Neural progenitor cell (in vitro differentiated cells): ENCODE data around the gene SPSB4. TPM values are rescaled to one million over a fixed set of nuclear protein-coding genes. Genes with fewer than 3 reads are reported as not detected.

Source experiments
- DNase-seq: peaks from one replicate; pipeline ENCODE4 v3.0.0-alpha.2; 2016; ENCODE audit warnings: low spot score
- H2AFZ ChIP-seq: fragments of 200-600 bp; sonication (generic); replicated peaks from 2 replicates; pipeline ENCODE4 v1.6.1; 2016; ENCODE audit warnings: antibody characterized with exemption
- H3F3A ChIP-seq: fragments of 200-600 bp; sonication (generic); 2 replicates; pipeline ENCODE4 v1.6.1; 2016; ENCODE audit warnings: antibody characterized with exemption, low read depth
- H3K27ac ChIP-seq: fragments of 200-600 bp; sonication (generic); 2 replicates; pipeline ENCODE4 v1.5.1; 2016; ENCODE audit warnings: mild to moderate bottlenecking
- H3K27me3 ChIP-seq: fragments of 200-600 bp; sonication (generic); 2 replicates; pipeline ENCODE4 v1.6.1; 2016; ENCODE audit warnings: mild to moderate bottlenecking, moderate library complexity
- H3K36me3 ChIP-seq: fragments of 200-600 bp; sonication (generic); 2 replicates; pipeline ENCODE4 v1.5.1; 2016
- H3K4me1 ChIP-seq: fragments of 200-600 bp; sonication (generic); 2 replicates; pipeline ENCODE4 v1.6.1; 2016; ENCODE audit warnings: mixed run types
- H3K4me2 ChIP-seq: fragments of 200-600 bp; sonication (generic); 2 replicates; pipeline ENCODE4 v1.6.1; 2016
- H3K4me3 ChIP-seq: fragments of 200-600 bp; sonication (generic); 2 replicates; pipeline ENCODE4 v1.5.1; 2016
- H3K79me2 ChIP-seq: fragments of 200-600 bp; sonication (generic); 2 replicates; pipeline ENCODE4 v1.6.1; 2016; ENCODE audit warnings: low read depth
- H3K9ac ChIP-seq: fragments of 200-600 bp; sonication (generic); 2 replicates; pipeline ENCODE4 v1.6.1; 2016
- H3K9me3 ChIP-seq: fragments of 200-600 bp; sonication (generic); 2 replicates; pipeline ENCODE4 v1.5.1; 2016; ENCODE audit warnings: low read depth
- H4K20me1 ChIP-seq: fragments of 200-600 bp; sonication (generic); 2 replicates; pipeline ENCODE4 v1.6.1; 2016; ENCODE audit warnings: low read depth
- H3K27ac Mint-ChIP-seq: 3 replicates; pipeline ENCODE4 v1.8.0; 2021; ENCODE audit warnings: mixed read lengths
- H3K27me3 Mint-ChIP-seq: 2 replicates; pipeline ENCODE4 v1.8.0; 2022; ENCODE audit warnings: low read depth, mild to moderate bottlenecking, inconsistent platforms, moderate library complexity, mixed read lengths; ENCODE audit not compliant: insufficient read depth
- H3K36me3 Mint-ChIP-seq: 3 replicates; pipeline ENCODE4 v1.8.0; 2021; ENCODE audit warnings: mixed read lengths
- H3K4me1 Mint-ChIP-seq: 3 replicates; pipeline ENCODE4 v1.8.0; 2021; ENCODE audit warnings: mixed read lengths
- H3K4me3 Mint-ChIP-seq: 3 replicates; pipeline ENCODE4 v1.8.0; 2021; ENCODE audit warnings: mild to moderate bottlenecking, moderate library complexity, mixed read lengths
- H3K9me3 Mint-ChIP-seq: 3 replicates; pipeline ENCODE4 v1.8.0; 2020; ENCODE audit warnings: mixed read lengths
- EZH2 ChIP-seq: fragments of 200-600 bp; sonication (generic); IDR thresholded peaks from 2 replicates; pipeline ENCODE4 v1.6.1; 2017; ENCODE audit warnings: antibody characterized with exemption, mild to moderate bottlenecking, moderate library complexity
- EZH2phosphoT487 ChIP-seq: fragments of 200-600 bp; sonication (generic); IDR thresholded peaks from 2 replicates; pipeline ENCODE4 v1.6.1; 2017; ENCODE audit warnings: antibody characterized with exemption
- total RNA-seq: library from RNA; depleted of rRNA; stranded (reverse); fragments of >200 nt; gene quantifications from 2 replicates; pipeline ENCODE4 v1.2.3, GENCODE V29; 2015; ENCODE audit warnings: low replicate concordance
- TF ChIP-seq, protein P1 (sequence below): fragments of 200-600 bp; sonication (generic); IDR thresholded peaks from 2 replicates; pipeline ENCODE4 v1.5.1; 2017; ENCODE audit warnings: antibody characterized with exemption, mild to moderate bottlenecking

The SPSB4 gene
- 4.9 and 10.7 TPM in 2 replicates for total RNA-seq

DNA sequence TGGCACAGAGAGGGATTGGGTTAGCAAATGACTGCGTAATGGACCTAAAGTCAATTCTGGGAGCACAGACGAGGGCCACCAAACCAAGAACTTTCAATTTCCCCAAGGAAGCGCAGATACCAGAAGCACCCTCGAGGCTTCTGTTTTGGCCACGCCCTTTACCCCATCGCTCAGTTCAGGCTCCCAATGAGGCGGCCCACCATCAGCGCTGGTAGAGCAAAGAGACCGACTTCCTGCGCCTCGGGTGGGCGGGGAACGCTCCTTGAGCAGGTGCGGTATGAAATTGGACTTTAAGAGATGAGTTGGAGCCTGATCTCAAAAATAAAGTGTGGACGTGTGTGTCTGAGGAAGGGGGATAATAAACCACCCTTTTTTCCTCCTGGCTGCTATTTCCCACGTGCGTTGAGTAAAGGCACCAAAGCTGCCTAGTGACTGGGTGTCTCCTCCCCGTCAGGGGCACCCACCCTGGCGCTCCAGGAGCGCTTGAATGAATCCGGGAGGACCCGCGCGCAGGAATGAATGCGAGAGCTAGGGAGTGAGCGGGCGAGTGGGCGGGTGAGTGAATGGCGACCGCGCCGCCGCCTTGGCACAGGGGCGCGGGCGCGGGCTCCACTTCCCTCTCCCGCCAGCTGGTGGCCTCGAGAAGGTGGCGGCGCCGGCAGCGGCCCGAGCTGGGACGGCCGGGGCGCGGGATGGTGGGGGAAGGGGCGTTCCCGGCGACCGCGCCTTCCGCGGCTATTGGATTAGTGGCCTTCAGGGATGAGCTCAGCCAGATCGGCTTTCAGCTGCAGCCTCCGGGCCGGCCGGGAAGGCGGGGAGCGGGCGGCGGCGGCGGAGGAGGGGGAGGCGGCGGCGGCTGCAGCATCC, at the start of gene SPSB4:
Gene SPSB4, plus strand, starts transcription at position 772 of the 867 bp plus-strand sequence. CDS start 14,758 bp downstream, outside the sequence.
- peak; percentile 97 for DNase-seq
- H3K4me1 Mint-ChIP-seq: peaks cover 28% of the 10 kb centered on the region
- peak within 1 kb of the TSS; percentile 78 for H3K4me3 ChIP-seq
- peaks cover 23% of the 10 kb centered on the region for H3F3A ChIP-seq
- H3K27me3 Mint-ChIP-seq: peaks cover 22% of the 10 kb centered on the region
- peak within 1 kb of the TSS; percentile 97 for H2AFZ ChIP-seq
- no peaks in the 10 kb centered on the region for H3K79me2 ChIP-seq
- no peaks in the 10 kb centered on the region for H3K9me3 ChIP-seq
- H3K4me3 Mint-ChIP-seq: peak within 1 kb of the TSS; percentile 100
- no peaks in the 10 kb centered on the region for H3K4me1 ChIP-seq
- peaks cover 13% of the 10 kb centered on the region for H3K36me3 Mint-ChIP-seq
- H3K27ac Mint-ChIP-seq: peak within 1 kb of the TSS; percentile 97
- peak within 1 kb of the TSS; percentile 93 for H3K4me2 ChIP-seq
- no peaks in the 10 kb centered on the region for H3K36me3 ChIP-seq
- peaks cover 82% of the 10 kb centered on the region for H3K27me3 ChIP-seq
- H3K9me3 Mint-ChIP-seq: no peaks in the 10 kb centered on the region
- H3K27ac ChIP-seq: no peak within 1 kb of the TSS
- no peak within 1 kb of the TSS for H3K9ac ChIP-seq
- peaks cover 29% of the 10 kb centered on the region for H4K20me1 ChIP-seq
- TF ChIP-seq EZH2phosphoT487 (no peak), EZH2 (peak; percentile 46)
- TF ChIP-seq, protein P1, sequence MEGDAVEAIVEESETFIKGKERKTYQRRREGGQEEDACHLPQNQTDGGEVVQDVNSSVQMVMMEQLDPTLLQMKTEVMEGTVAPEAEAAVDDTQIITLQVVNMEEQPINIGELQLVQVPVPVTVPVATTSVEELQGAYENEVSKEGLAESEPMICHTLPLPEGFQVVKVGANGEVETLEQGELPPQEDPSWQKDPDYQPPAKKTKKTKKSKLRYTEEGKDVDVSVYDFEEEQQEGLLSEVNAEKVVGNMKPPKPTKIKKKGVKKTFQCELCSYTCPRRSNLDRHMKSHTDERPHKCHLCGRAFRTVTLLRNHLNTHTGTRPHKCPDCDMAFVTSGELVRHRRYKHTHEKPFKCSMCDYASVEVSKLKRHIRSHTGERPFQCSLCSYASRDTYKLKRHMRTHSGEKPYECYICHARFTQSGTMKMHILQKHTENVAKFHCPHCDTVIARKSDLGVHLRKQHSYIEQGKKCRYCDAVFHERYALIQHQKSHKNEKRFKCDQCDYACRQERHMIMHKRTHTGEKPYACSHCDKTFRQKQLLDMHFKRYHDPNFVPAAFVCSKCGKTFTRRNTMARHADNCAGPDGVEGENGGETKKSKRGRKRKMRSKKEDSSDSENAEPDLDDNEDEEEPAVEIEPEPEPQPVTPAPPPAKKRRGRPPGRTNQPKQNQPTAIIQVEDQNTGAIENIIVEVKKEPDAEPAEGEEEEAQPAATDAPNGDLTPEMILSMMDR: peak; percentile 57

DNA sequence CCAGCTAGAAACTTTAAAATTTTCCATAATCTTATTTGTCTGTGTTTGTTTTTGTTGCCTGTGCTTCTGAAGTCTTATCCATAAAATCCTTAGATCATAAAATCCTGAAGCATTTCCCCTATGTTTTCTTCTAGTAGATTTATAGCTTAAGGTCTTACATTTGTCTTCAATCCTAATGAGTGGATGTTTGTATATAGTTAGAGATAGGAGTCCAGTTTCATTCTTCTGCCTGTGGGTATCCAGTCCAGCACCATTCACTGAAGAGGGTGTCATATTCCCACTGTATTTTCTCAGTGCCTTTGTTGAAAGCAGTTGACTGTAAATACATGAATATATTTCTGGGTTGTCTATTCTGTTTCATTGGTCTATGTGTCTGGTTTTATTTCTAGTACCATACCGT, 44.8 kb upstream of the SPSB4 start:
- peaks cover 2% of the 10 kb centered on the region for H3K9me3 Mint-ChIP-seq
- H3K27ac ChIP-seq: no peak overlapping the region
- H3K79me2 ChIP-seq: no peaks in the 10 kb centered on the region
- no peak overlapping the region for H2AFZ ChIP-seq
- H4K20me1 ChIP-seq: no peaks in the 10 kb centered on the region
- no peak overlapping the region for H3K4me3 ChIP-seq
- H3K4me1 ChIP-seq: no peaks in the 10 kb centered on the region
- no peak overlapping the region for H3K27ac Mint-ChIP-seq
- peaks cover 9% of the 10 kb centered on the region for H3K27me3 ChIP-seq
- no peak for DNase-seq
- no peaks in the 10 kb centered on the region for H3K36me3 Mint-ChIP-seq
- peaks cover 4% of the 10 kb centered on the region for H3K27me3 Mint-ChIP-seq
- H3K36me3 ChIP-seq: no peaks in the 10 kb centered on the region
- TF ChIP-seq EZH2phosphoT487 (no peak), EZH2 (no peak)
- TF ChIP-seq, protein P1: no peak
- no peak overlapping the region for H3K4me3 Mint-ChIP-seq
- no peak overlapping the region for H3K9ac ChIP-seq
- peaks cover 5% of the 10 kb centered on the region for H3K4me1 Mint-ChIP-seq
- no peaks in the 10 kb centered on the region for H3K9me3 ChIP-seq
- H3K4me2 ChIP-seq: no peak overlapping the region
- no peaks in the 10 kb centered on the region for H3F3A ChIP-seq

DNA sequence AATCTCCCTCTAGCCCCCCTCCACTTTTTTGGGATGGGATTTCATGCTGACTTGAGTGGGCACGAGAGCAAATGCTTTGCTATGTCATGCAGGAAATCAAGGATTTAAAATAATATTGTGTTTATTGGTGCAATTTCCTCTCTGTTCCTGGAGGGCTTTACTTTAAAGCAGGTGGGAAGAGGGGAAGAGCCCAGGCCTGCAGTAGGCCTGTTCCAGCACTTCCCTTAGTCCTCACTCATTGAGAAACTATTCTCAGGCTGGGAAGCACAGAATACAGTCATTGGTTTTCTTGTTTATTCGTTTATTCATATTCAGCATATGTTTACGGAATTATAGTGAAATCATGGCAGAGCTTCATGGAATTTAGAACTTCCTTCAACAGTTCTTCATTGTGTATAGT, 41.7 kb upstream of the SPSB4 start:
- no peaks in the 10 kb centered on the region for H3K4me1 ChIP-seq
- no peak overlapping the region for H3K27ac ChIP-seq
- no peak overlapping the region for H3K4me2 ChIP-seq
- H3K27ac Mint-ChIP-seq: no peak overlapping the region
- peaks cover 14% of the 10 kb centered on the region for H3K4me1 Mint-ChIP-seq
- H3K4me3 ChIP-seq: no peak overlapping the region
- DNase-seq: no peak
- H3K9me3 ChIP-seq: no peaks in the 10 kb centered on the region
- peaks cover 8% of the 10 kb centered on the region for H3K27me3 Mint-ChIP-seq
- no peaks in the 10 kb centered on the region for H3K36me3 Mint-ChIP-seq
- H3F3A ChIP-seq: no peaks in the 10 kb centered on the region
- H3K4me3 Mint-ChIP-seq: no peak overlapping the region
- H4K20me1 ChIP-seq: no peaks in the 10 kb centered on the region
- H3K9ac ChIP-seq: no peak overlapping the region
- H3K27me3 ChIP-seq: peaks cover 10% of the 10 kb centered on the region
- no peak overlapping the region for H2AFZ ChIP-seq
- H3K36me3 ChIP-seq: no peaks in the 10 kb centered on the region
- H3K9me3 Mint-ChIP-seq: peaks cover 2% of the 10 kb centered on the region
- H3K79me2 ChIP-seq: no peaks in the 10 kb centered on the region
- TF ChIP-seq, protein P1: no peak
- TF ChIP-seq EZH2 (no peak), EZH2phosphoT487 (no peak)
